Epithelial cell of proximal tubule (primary cell): ENCODE measurements around the gene ATP6AP1. TPM values are rescaled to one million over a fixed set of nuclear protein-coding genes. Genes with fewer than 3 reads are reported as not detected.

Experiments used
- DNase-seq: peaks from one replicate; pipeline ENCODE4 v3.0.0-alpha.2; 2011; ENCODE audit warnings: low read depth
- H3K4me3 ChIP-seq: 2 replicates; pipeline ENCODE4 v1.5.1; 2011; ENCODE audit warnings: low read depth, mild to moderate bottlenecking, low read length
- CTCF ChIP-seq: conservative IDR thresholded peaks from 2 replicates; pipeline ENCODE4 v1.5.1; 2012; ENCODE audit warnings: low read depth, mild to moderate bottlenecking, low read length
- total RNA-seq: library from RNA; depleted of rRNA; stranded (reverse); fragments of >200 nt; gene quantifications from 2 replicates; pipeline ENCODE4 v1.2.3, GENCODE V29; 2015

ATP6AP1 gene
- total RNA-seq, 1 donor from 2014 or later = 55.1 TPM

GRCh38 chrX:154445776-154446175 lies 17.3 kb downstream of the ATP6AP1 start:
- no peak for TF ChIP-seq CTCF
- DNase-seq = no peak
- no peak overlapping the region for H3K4me3 ChIP-seq

DNA sequence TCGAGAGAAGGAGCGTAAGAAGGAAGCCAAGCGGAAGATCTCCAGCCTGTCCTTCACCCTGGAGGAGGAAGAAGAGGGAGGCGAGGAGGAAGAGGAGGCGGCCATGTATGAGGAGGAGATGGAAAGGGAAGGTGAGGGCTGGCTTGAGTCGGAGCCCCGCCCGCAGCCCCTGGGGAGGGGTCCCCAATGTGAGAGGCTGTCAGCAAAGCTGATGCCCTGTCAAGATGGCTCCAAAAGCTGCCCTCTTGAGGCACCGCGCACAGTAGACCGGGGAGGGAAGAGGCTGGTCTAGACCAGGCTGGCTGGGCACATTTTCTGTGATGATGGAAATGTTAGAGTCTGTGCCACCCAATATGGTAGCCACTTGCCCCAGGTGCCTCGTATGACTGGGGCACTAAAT lies 18.0 kb downstream of the ATP6AP1 start:
- H3K4me3 ChIP-seq = no peak overlapping the region
- DNase-seq = no peak
- no peak for TF ChIP-seq CTCF

GRCh38 chrX:154448484-154448883 lies 20.0 kb downstream of the ATP6AP1 start:
- DNase-seq = no peak
- TF ChIP-seq CTCF = no peak
- no peak overlapping the region for H3K4me3 ChIP-seq

GRCh38 chrX:154449618-154450017 lies 21.1 kb downstream of the ATP6AP1 start:
- DNase-seq = no peak
- H3K4me3 ChIP-seq = no peak overlapping the region
- no peak for TF ChIP-seq CTCF

DNA sequence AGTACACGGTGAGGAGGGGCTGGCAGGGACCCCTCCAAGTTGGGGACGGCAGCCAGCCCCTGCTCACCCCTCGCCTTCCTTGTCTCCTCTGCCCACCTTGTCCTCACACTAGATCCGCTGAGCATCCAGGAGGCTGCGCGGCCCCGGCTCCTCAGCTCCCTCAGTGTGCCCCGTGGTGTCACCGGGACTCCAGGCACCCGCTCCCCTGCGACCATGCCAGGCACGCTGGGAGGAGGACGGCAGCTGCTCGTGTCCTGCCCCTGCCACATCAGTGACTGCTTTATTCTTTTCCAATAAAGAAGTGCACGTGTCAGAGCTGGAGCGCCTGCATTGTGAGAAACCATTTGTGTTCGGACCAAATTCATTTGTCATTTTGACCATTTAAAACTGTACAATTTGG lies 21.8 kb downstream of the ATP6AP1 start:
- no peak for TF ChIP-seq CTCF
- no peak for DNase-seq
- H3K4me3 ChIP-seq = no peak overlapping the region

DNA sequence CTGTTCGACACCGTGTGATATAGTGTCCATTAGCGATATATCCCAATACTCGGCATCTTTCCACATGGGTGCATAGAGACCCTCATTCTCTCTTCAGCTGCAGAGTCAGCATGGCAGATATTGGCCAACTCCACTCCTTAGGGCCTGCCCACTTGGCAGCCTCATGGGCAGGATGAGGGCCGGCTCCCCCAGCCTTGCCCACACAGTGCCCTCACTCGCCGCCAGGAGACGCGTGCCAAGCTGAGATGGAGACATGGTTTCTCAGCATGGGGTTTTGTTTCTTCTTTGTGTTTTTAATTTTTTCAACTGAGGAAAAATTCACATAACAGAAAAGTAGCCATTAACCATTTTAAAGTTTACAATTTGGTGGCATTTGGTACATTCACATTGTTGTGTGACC lies 24.3 kb downstream of the ATP6AP1 start:
- DNase-seq = no peak
- H3K4me3 ChIP-seq = no peak overlapping the region
- no peak for TF ChIP-seq CTCF

DNA sequence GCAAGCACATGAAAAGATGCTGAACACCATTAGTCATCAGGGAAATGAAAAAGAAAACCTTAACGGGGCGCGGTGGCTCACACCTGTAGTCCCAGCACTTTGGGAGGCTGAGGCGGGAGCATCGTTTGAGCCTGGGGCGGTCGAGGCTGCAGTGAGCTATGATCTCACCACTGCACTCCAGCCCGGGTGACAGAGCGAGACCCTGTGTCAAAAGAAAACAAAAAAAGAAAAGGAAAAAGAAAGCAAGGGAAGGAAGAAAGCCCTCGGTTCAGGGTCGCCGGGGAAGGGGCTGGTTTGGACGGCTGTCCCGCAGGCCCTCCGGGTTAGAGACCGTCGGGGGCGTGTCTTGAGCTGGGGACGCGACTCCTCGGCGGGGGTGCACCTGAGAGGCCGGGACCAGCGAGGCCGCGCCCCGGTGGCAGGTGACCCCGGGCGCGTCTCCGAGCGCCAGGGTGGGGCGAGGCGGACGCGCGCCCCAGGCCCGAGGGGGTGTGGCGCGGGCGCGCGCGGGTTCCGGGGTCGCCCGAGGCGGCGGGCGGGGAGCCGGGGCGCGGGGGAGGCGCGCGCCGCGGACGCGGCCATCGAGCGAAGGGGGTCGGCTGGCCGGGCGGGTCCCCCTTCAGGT lies 29.1 kb downstream of the ATP6AP1 start:
- no peak for DNase-seq
- peak overlapping the region; percentile 71 for H3K4me3 ChIP-seq
- no peak for TF ChIP-seq CTCF
